COR-L47 (cell line): ENCODE measurements around the gene ILF3.
"Not testable (repeated sequence)": the region's sequence is repeated elsewhere in the genome, so short reads cannot be mapped to it uniquely, and the experiment has no call there.

Source experiments
- DNase-seq: peaks from one replicate; lab custom pipeline; 2025; lab: John Stamatoyannopoulos, UW

The ILF3 gene

DNA sequence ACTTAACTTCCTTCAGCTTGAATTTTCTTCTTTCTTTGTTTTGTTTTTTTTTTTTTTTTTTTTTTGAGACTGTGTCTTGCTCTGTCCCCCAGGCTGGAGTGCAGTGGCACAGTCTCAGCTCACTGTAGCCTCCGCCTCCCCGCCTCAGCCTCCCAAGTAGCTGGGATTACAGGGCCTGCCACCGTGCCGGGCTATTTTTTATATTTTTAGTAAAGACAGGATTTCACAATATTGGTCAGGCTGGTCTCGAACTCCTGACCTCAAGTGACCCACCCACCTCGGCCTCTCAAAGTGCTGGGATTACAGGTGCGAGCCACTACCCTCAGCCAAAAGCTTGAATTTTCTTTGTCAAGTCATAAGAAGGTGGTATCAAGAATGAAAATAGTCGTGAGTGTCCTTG lies 21.1 kb downstream of the ILF3 start:
- DNase-seq, result not testable (repeated sequence)

DNA sequence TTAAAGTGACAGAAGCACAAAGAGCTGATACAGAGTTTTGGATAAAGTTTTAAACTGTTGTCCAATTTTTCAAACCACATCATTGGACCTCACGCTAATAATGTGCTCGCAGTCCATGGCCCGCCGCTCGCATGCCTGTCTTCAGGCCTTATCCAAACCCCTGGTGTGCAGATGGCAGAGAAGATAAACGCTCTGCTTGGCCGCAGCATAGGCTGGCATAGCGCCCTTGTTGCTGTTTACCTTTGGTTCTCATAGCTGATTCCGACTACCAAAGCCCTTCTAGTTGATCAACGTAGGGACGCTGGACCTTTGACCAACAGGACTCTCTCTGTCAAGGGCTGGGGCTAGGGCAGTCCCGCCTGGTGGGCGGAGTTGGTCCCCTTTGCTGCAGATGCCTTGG lies 23.6 kb downstream of the ILF3 start:
- DNase-seq, result no peak

DNA sequence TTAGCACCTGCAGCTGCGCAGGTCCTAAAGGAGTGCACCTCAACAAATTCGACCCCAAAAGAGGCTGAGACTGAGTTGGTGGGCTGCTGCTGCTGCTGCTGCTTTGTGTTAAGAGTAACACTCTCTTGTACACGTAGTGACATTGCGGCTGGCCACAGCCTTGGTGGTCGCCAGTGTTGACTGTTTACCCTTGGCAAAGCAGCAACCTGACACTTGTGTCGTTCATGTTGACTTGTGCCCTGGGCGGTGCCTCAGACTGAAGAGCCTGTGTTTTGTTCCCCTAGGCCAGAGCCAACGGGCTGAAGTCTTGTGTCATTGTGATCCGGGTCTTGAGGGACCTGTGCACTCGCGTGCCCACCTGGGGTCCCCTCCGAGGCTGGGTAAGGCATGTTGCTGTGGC lies 24.7 kb downstream of the ILF3 start:
- DNase-seq, result no peak

GRCh38 chr19:10679743-10680142 lies 25.6 kb downstream of the ILF3 start:
- no peak for DNase-seq

- DNase-seq, result no peak
Observed at GRCh38 chr19:10680545-10681135, 26.5 kb downstream of the ILF3 start.

DNA sequence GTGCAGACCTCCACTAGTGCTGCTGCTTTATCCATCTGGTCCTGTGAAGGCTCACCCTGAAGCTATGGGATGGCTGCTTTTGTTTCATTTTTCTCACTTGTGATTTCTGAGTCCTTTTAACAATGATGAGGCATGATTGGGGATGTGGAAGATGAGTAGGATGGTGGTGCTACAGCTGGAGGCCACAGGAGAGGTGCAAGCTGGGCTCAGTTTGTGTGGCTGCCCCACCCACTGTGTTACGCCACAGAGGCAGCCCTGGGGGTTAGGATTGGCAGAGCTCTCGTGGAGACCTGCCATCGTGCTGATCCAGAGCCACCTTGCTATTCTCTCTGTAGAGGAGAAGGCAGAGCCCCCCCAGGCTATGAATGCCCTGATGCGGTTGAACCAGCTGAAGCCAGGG lies 27.5 kb downstream of the ILF3 start:
- no peak for DNase-seq

DNA sequence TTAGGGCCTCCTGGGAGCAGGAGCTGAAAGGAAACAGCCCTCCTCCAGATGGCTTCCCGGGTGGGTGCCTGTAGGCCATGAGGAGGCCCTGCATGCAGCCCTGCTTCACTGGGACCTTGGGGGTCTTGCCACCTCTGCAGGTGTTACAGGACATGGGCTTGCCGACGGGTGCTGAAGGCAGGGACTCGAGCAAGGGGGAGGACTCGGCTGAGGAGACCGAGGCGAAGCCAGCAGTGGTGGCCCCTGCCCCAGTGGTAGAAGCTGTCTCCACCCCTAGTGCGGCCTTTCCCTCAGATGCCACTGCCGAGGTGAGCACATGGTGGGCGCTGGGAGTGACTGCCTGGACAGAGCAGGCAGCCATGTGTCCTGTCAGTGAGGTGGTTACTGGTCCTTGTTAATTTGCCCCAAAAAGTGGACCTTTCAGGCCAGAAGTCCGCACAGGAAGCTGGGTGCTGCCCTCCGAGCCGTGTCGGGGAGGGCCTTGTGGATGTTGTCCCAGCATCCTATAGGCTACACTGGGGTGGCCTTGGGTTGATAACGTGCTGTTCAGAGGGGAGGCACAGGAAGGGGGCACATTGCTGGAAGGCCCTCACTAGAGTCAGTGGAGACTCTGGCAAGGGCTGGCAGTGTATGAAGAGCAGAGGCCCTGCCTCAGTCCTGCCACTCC lies 28.4 kb downstream of the ILF3 start:
- no peak for DNase-seq

- DNase-seq, result no peak
Observed at GRCh38 chr19:10683064-10683426, 28.9 kb downstream of the ILF3 start.

GRCh38 chr19:10683582-10683981 lies 29.4 kb downstream of the ILF3 start:
- no peak for DNase-seq

GRCh38 chr19:10685210-10685609 lies 31.1 kb downstream of the ILF3 start:
- DNase-seq, result no peak

DNA sequence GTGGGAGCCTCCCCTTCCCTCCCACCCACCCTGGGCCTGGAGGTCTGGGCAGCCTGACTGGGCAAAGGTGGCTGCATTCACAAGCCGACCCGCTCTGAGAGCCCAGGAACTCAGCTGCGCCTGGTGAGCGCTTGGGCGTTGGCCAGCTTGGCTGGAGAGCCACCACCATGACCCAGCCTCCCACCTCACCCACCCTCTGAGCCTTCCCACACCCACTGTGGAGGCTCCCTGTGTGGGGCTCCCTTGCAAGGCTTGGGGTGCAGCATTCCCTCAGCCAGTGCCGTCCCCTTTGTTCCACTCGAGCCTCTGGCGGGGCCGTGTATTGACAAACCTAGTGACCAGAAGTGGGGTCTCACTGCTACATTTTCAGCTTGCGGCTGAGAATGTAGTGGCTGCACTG lies 32.0 kb downstream of the ILF3 start:
- no peak for DNase-seq

GRCh38 chr19:10686661-10687517 lies 32.7 kb downstream of the ILF3 start:
- no peak for DNase-seq

DNA sequence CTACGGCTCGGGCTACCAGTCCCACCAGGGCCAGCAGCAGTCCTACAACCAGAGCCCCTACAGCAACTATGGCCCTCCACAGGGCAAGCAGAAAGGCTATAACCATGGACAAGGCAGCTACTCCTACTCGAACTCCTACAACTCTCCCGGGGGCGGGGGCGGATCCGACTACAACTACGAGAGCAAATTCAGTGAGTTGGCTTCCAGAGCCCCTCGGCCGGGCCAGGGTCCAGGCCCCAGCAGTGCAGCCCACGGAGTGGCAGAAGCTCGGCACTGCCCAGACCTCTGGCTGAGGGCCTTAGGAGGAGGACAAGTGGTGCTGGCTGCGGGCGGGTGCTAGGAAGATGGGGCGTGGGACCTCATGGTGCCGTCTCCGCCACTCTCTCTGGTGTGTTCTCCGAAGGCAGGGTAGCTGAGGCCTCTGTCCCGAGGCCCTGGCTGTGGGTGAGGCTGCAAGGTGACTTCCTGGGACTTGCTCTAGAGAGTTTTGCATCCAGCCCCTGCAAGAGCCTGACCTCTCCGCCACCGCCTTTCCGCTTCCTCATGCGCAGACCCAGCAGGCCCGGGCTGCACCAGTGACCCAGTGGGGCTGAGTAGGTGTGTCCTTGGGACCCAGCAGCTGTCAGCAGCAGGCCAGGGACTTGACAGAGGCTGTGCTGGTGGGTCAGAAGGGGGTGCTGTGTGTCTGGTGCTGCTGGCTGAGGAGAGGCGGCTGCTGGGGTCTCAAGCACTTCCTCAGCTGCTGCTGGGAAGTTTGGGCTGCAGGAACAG lies 33.6 kb downstream of the ILF3 start:
- DNase-seq, result no peak

GRCh38 chr19:10688545-10689280 lies 34.6 kb downstream of the ILF3 start:
- DNase-seq, result no peak

DNA sequence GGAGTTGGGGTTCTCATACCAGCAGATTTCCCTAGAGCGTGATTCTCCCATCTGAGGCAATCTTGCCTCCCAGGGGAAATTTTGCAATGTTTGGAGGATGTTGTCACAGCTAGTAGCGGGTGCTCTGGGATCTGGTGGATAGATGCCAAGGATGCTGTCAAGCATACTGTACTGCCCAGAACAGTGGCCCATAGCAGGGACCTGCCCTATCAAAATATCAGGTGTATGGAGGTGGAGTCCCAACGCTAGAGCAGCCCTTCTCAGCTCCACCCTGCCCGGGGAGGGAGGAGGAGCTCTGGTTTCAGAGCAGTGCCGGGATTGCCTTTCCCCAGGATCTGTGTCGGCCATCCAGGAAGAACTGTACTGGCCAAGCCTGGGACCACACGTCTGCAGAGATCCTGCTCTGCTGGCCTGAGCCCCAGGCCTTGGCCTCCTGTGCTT lies 36.2 kb downstream of the ILF3 start:
- no peak for DNase-seq

GRCh38 chr19:10691178-10691881 lies 37.2 kb downstream of the ILF3 start:
- no peak for DNase-seq

DNA sequence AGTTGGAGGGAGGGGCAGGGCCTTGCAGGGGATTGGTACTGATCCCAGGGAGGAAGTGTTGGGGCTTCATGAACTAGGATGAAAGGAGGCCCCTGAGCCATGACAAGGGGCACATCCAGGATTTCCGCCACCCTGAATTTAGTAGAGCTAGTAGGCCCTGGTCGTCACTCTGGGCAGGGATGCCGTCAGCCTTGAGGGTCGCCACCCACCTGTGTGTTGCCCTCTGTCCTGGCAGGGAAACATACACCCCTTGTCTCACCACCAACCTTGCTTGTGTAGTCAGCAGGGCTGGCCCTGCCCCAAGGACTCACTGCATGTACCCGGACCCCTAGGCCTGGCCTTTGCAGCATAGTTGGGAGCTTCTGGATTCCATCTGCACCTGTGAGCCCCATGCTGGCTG lies 37.7 kb downstream of the ILF3 start:
- no peak for DNase-seq

GRCh38 chr19:10692673-10693264 lies 38.6 kb downstream of the ILF3 start:
- no peak for DNase-seq

DNA sequence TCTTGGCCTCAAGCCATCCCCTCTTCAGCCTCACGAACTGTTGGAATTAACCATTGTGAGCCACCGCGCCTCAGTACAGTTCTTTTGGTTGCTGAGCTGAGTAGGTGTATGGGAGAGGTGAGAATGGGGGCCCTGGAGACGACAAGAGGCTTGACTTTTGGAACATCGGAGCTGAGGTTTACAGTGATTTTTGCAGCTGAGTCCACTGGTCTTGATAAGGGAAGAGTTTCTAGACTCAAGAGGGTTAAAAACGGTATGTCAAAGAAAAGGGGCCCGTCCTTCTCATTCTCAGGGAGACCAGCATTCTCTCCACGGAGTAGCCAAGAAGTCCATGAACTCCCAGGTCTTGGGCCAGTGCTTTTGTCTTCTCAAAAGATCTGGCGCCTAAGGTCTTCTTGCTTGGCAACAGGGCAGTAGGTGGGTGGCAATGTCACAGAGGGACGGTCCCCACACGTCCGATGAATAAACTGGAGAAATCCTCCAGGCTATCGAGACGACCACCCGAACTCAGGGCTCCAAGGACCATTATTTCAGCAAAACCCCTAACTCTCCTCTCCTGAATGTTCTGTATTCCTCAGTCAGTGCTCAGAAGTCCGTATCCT lies 40.7 kb downstream of the ILF3 start:
- no peak for DNase-seq
